GM12875 (cell line): ENCODE measurements around the gene MRTFA.
A peak's percentile ranks its signal among the peaks of the same experiment; 100 is the strongest.

Experiments
- H3K4me3 ChIP-seq: one replicate; pipeline ENCODE4 v1.5.1; 2011; ENCODE audit warnings: low read depth, low read length, control low read depth
- TF ChIP-seq, protein P1 (sequence below): IDR thresholded peaks from 2 replicates; pipeline ENCODE4 v1.5.1; 2011; ENCODE audit warnings: low read depth, mild to moderate bottlenecking, control low read depth, inconsistent platforms, low read length, moderate library complexity, borderline replicate concordance; ENCODE audit not compliant: insufficient read depth

MRTFA gene

GRCh38 chr22:40648386-40648785 is 11.9 kb upstream of the MRTFA start:
- no peak overlapping the region for H3K4me3 ChIP-seq
- TF ChIP-seq, protein P1, sequence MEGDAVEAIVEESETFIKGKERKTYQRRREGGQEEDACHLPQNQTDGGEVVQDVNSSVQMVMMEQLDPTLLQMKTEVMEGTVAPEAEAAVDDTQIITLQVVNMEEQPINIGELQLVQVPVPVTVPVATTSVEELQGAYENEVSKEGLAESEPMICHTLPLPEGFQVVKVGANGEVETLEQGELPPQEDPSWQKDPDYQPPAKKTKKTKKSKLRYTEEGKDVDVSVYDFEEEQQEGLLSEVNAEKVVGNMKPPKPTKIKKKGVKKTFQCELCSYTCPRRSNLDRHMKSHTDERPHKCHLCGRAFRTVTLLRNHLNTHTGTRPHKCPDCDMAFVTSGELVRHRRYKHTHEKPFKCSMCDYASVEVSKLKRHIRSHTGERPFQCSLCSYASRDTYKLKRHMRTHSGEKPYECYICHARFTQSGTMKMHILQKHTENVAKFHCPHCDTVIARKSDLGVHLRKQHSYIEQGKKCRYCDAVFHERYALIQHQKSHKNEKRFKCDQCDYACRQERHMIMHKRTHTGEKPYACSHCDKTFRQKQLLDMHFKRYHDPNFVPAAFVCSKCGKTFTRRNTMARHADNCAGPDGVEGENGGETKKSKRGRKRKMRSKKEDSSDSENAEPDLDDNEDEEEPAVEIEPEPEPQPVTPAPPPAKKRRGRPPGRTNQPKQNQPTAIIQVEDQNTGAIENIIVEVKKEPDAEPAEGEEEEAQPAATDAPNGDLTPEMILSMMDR: no peak

DNA sequence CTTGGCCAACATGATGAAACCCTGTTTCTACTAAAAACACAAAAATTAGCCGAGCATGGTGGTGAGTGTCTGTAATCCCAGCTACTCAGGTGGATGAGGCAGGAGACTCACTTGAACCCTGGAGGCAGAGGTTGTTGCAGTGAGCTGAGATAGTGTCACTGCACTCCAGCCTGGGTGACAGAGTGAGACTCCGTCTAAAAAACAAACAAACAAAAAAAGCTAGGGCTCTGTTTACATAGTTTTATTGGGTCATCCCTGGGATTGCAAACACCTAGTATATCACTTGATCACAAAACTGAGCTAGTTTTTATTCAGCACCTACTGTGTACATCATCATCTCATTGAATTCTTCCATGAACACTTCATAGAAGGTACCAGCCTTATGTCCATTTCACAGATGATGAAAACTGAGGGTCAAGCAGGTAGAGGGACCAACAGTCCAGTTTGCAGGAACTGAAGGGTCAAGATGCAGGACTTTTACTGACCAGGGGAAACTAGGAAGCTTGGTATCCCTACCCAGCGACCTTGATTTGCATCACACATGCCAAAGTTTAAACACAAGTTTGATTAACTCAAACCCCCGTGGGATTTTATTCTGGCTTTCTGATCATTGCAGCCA is 9.2 kb upstream of the MRTFA start:
- no peak overlapping the region for H3K4me3 ChIP-seq
- TF ChIP-seq, protein P1: no peak

DNA sequence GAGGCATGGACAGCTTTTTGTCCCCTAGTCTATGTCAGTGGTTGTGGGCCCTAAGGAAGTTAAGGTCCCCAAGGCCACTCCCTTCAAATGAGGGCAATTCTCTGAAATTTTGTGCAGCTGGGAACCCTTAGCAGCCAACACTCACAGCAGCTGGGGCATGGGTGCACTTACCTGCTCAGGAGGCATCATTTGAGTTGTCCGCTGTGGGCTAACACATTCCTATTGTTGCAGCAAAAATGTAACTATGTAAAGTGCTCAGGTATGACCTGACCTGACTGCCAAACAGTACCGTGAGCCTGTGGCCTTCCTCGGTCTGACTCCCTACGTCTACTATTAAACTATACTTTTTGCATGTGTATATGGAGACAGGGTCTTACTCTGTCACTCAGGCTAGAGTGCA is 5.8 kb upstream of the MRTFA start:
- TF ChIP-seq, protein P1: no peak
- no peak overlapping the region for H3K4me3 ChIP-seq

DNA sequence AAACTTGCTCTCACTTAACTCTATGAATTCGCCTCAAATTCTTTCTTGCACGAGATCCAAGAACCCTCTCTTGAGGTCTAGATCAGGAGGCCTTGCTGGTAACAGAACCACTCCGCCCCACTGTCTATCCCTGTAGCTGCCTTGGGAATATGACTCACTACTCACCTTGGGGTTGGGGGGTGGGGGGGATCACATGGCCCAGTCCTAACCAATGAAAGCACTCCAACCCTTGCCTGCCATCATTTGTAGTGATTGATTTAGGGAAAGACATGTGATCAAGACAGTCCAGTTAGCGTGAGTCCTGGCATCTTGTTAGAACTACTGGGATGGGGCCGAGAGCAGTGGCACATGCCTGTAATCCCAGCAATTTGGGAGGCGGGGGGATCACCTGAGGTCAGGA is 4.8 kb upstream of the MRTFA start:
- H3K4me3 ChIP-seq: no peak overlapping the region
- TF ChIP-seq, protein P1: no peak

- H3K4me3 ChIP-seq: no peak overlapping the region
- TF ChIP-seq, protein P1: no peak
Observed at GRCh38 chr22:40638261-40638660, 1.7 kb upstream of the MRTFA start.

- TF ChIP-seq, protein P1: no peak
- H3K4me3 ChIP-seq: peak overlapping the region; percentile 55
Observed at GRCh38 chr22:40637183-40638150, 948 bp upstream of the MRTFA start.
